Colonic mucosa (tissue), 4 donors: ENCODE results near the gene SRSF10. TPM values are rescaled to one million over a fixed set of nuclear protein-coding genes. Genes with fewer than 3 reads are reported as not detected.

ENCODE experiments used
- DNase-seq: peaks from one replicate; pipeline ENCODE4 v3.0.0-alpha.2; 2020
- H3K27ac ChIP-seq: fragments of 200-600 bp; one replicate; pipeline ENCODE4 v1.8.0; 2021
- H3K27me3 ChIP-seq: fragments of 200-600 bp; one replicate; pipeline ENCODE4 v1.8.0; 2021
- H3K36me3 ChIP-seq: fragments of 200-600 bp; one replicate; pipeline ENCODE4 v1.8.0; 2021
- H3K4me1 ChIP-seq: fragments of 200-600 bp; one replicate; pipeline ENCODE4 v1.8.0; 2021; ENCODE audit warnings: mild to moderate bottlenecking
- H3K4me3 ChIP-seq: fragments of 200-600 bp; one replicate; pipeline ENCODE4 v1.8.0; 2021
- H3K9ac ChIP-seq, 2 donors: one replicate each; pipeline ENCODE4 v1.7.0; 2013; ENCODE audit warnings: control low read depth in 2 of 2, low read depth in 2 of 2, low read length in 2 of 2
- H3K9me3 ChIP-seq: fragments of 200-600 bp; one replicate; pipeline ENCODE4 v1.8.0; 2021
- CTCF ChIP-seq: fragments of 200-600 bp; IDR thresholded peaks from one replicate; pipeline ENCODE4 v1.8.0; 2022; ENCODE audit warnings: antibody characterized with exemption, mild to moderate bottlenecking
- intact Hi-C: fragments of 100-400 bp; cut with DNase I; formaldehyde crosslinking; loops from one replicate; pipeline ENCODE4 v1.14.1; 2022
- total RNA-seq, 2 donors: library from RNA; stranded (reverse); fragmentation: NEBNext Ultra II Directional in 1 of 2; extraction: Animal tissue kit (Norgen Biotek cat#: 25700) in 1 of 2; gene quantifications; one replicate each; pipeline ENCODE4 v1.2.1, GENCODE V29; 2021
- donor health status: healthy.
- donor health status: DM: no; HTN: no; CAD: no.
- donor health status: DM: no; HTN: no; CAD: no.

The SRSF10 gene
- total RNA-seq, 2 donors from 2014 or later, result 76.8 to 115 TPM

DNA sequence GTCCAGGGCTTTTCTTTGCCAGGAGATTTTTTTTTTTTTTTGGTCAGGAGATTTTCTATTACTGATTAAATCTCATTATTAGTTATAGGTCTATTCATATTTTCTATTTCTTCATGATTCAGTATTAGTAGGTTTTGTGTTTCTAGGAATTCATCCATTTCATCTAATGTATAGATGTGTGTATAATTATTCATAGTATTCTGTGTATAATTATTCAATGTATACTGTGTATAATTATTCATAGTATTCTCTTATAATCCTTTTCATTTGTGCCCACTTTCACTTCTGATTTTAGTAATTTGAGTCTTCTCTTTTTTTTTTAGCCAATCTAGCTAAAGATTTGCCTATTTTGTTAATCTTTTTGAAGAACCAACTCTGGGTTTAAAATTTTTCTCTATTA, 32.8 kb downstream of the SRSF10 start:
- H3K4me1 ChIP-seq, result no peaks in the 10 kb centered on the region
- no peaks in the 10 kb centered on the region for H3K36me3 ChIP-seq
- no peak overlapping the region for H3K9ac ChIP-seq
- TF ChIP-seq CTCF, result no peak
- intact Hi-C loops, result no loop called here
- no peaks in the 10 kb centered on the region for H3K27me3 ChIP-seq
- H3K9me3 ChIP-seq, result no peaks in the 10 kb centered on the region
- no peak for DNase-seq
- no peak overlapping the region for H3K4me3 ChIP-seq
- H3K27ac ChIP-seq, result no peak overlapping the region

- no peaks in the 10 kb centered on the region for H3K9me3 ChIP-seq
- H3K4me3 ChIP-seq, result no peak overlapping the region
- no peak for TF ChIP-seq CTCF
- no peak for DNase-seq
- H3K27me3 ChIP-seq, result no peaks in the 10 kb centered on the region
- no peaks in the 10 kb centered on the region for H3K36me3 ChIP-seq
- intact Hi-C loops, result no loop called here
- H3K27ac ChIP-seq, result no peak overlapping the region
- H3K9ac ChIP-seq, result no peak overlapping the region
- no peaks in the 10 kb centered on the region for H3K4me1 ChIP-seq
Observed at GRCh38 chr1:23936481-23937176, 43.5 kb downstream of the SRSF10 start.

DNA sequence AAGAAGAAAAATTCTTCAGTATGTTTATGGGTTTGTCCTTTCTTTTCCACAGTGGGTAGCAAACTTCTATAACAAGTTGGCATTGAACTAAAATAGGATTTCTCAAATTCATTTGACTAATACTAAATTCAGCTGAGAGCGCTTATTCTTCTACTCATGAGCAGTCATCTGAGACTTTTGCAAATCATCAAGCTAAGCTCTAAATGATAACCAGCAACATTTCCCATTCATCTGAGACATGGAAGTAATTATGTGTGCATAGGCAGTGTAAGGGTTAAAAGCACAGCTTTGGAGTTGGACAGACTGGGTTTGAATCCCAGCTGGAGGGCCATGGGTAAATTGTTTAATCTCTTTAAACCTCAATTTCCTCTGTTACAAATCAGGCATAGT, 48.6 kb downstream of the SRSF10 start:
- Histone ChIP-seq H3K36me3 (no peaks in the 10 kb centered on the region), H3K27ac (no peak overlapping the region), H3K27me3 (no peaks in the 10 kb centered on the region), H3K4me1 (no peaks in the 10 kb centered on the region), H3K9ac (no peak overlapping the region), H3K4me3 (no peak overlapping the region), H3K9me3 (no peaks in the 10 kb centered on the region)
- no peak for TF ChIP-seq CTCF
- intact Hi-C loops, result no loop called here
- no peak for DNase-seq

- TF ChIP-seq CTCF, result no peak
- H3K9ac ChIP-seq, result no peak overlapping the region
- intact Hi-C loops, result no loop called here
- no peak overlapping the region for H3K27ac ChIP-seq
- H3K9me3 ChIP-seq, result no peaks in the 10 kb centered on the region
- no peak for DNase-seq
- H3K4me3 ChIP-seq, result no peak overlapping the region
- no peaks in the 10 kb centered on the region for H3K27me3 ChIP-seq
- no peaks in the 10 kb centered on the region for H3K4me1 ChIP-seq
- H3K36me3 ChIP-seq, result no peaks in the 10 kb centered on the region
Observed at GRCh38 chr1:23930861-23931490, 49.2 kb downstream of the SRSF10 start.

GRCh38 chr1:23930270-23930669, 49.9 kb downstream of the SRSF10 start:
- H3K9me3 ChIP-seq, result no peaks in the 10 kb centered on the region
- no peak for TF ChIP-seq CTCF
- no peak overlapping the region for H3K9ac ChIP-seq
- H3K36me3 ChIP-seq, result no peaks in the 10 kb centered on the region
- no peak overlapping the region for H3K4me3 ChIP-seq
- no peak overlapping the region for H3K27ac ChIP-seq
- H3K4me1 ChIP-seq, result no peaks in the 10 kb centered on the region
- H3K27me3 ChIP-seq, result no peaks in the 10 kb centered on the region
- DNase-seq, result no peak
- intact Hi-C loops, result no loop called here
